GM12878 (cell line): ENCODE data around the gene NEK1. TPM values are rescaled to one million over a fixed set of nuclear protein-coding genes. Genes with fewer than 3 reads are reported as not detected.

Experiments used
- ATAC-seq: fragments of 200-7000 bp; cut with Tn5 transposase; 3 replicates; pipeline ENCODE4 v1.9.1; 2020; ENCODE audit warnings: mild to moderate bottlenecking, moderate library complexity
- BruUV-seq: library from RNA; stranded (reverse); fragments of 400-500 nt; replicated peaks from 2 replicates; lab custom pipeline; 2021; lab: Mats Ljungman, UMichigan
- CTCF ChIA-PET: fragments of 300-600 bp; sonication (Branson Sonifier 250); formaldehyde crosslinking; extraction: SDS; loops from one replicate; lab custom pipeline; 2021; ENCODE audit warnings: inconsistent platforms; lab: Yijun Ruan, JAX
- POLR2A ChIA-PET: fragments of 350-600 bp; formaldehyde crosslinking; extraction: SDS; loops from one replicate; lab custom pipeline; 2021; ENCODE audit warnings: inconsistent platforms; lab: Charles Lee
- RAD21 ChIA-PET: fragments of 300-600 bp; sonication (Branson Sonifier 250); formaldehyde crosslinking; loops from one replicate; lab custom pipeline; 2023; ENCODE audit warnings: antibody characterized with exemption; ENCODE audit not compliant: unreplicated experiment; lab: Charles Lee
- SMC1A ChIA-PET: fragments of 300-600 bp; sonication (Branson Sonifier 250); formaldehyde crosslinking; loops from one replicate; lab custom pipeline; 2023; ENCODE audit not compliant: unreplicated experiment, uncharacterized antibody; lab: Charles Lee
- DNase-seq: peaks from one replicate; pipeline ENCODE4 v3.0.0-alpha.2; 2011; ENCODE audit warnings: low read depth, low spot score
- FAIRE-seq: peaks from 3 replicates; lab custom pipeline; 2011; peaks lifted over from hg19 to GRCh38; lab: Jason Lieb, UNC
- H2AFZ ChIP-seq: 2 replicates; pipeline ENCODE4 v1.6.0; 2011; ENCODE audit warnings: low read depth, low read length, control low read depth; ENCODE audit not compliant: control insufficient read depth
- H3K27ac ChIP-seq: 2 replicates; pipeline ENCODE4 v1.5.1; 2011; ENCODE audit warnings: control low read depth; ENCODE audit not compliant: control insufficient read depth, insufficient read depth
- H3K27me3 ChIP-seq, 2 experiments: replicated peaks in 1 of 2; 2 replicates each; pipeline versions ENCODE4 v1.6.0 to v1.6.1; 2011; ENCODE audit warnings: low read length in 1 of 2; ENCODE audit not compliant: control insufficient read depth in 2 of 2, insufficient read depth in 2 of 2
- H3K36me3 ChIP-seq, 2 experiments: 2 replicates each; pipeline ENCODE4 v1.5.1; 2011; ENCODE audit warnings: low read length in 1 of 2; ENCODE audit not compliant: control insufficient read depth in 2 of 2, insufficient read depth in 2 of 2
- H3K4me1 ChIP-seq: 2 replicates; pipeline ENCODE4 v1.6.1; 2011; ENCODE audit warnings: mild to moderate bottlenecking, low read length, moderate library complexity, mixed read lengths; ENCODE audit not compliant: control insufficient read depth, insufficient read depth
- H3K4me2 ChIP-seq: 2 replicates; pipeline ENCODE4 v1.6.0; 2011; ENCODE audit warnings: control low read depth; ENCODE audit not compliant: control insufficient read depth, insufficient read depth
- H3K4me3 ChIP-seq: fragments of 200-600 bp; sonication (generic); 2 replicates; pipeline ENCODE4 v1.5.1; 2016
- H3K79me2 ChIP-seq: 2 replicates; pipeline ENCODE4 v1.6.0; 2011; ENCODE audit warnings: low read length; ENCODE audit not compliant: control insufficient read depth, insufficient read depth
- H3K9ac ChIP-seq: 2 replicates; pipeline ENCODE4 v1.8.0; 2011; ENCODE audit warnings: low read length, control low read depth, mixed read lengths; ENCODE audit not compliant: control insufficient read depth, insufficient read depth
- H3K9me3 ChIP-seq: replicated peaks from 3 replicates; pipeline ENCODE4 v1.5.1; 2011; ENCODE audit warnings: mild to moderate bottlenecking, low read length; ENCODE audit not compliant: control insufficient read depth, insufficient read depth
- H4K20me1 ChIP-seq: 2 replicates; pipeline ENCODE4 v1.6.0; 2011; ENCODE audit not compliant: control insufficient read depth, insufficient read depth
- BACH1 ChIP-seq: fragments of 450-650 bp; IDR thresholded peaks from 2 replicates; pipeline ENCODE4 v1.6.1; 2017; ENCODE audit warnings: mild to moderate bottlenecking, borderline replicate concordance
- CREB1 ChIP-seq: IDR thresholded peaks from 2 replicates; pipeline ENCODE4 v1.6.1; 2012; ENCODE audit warnings: low read depth, mild to moderate bottlenecking, inconsistent platforms
- EZH2 ChIP-seq: IDR thresholded peaks from 2 replicates; pipeline ENCODE4 v1.6.1; 2012; ENCODE audit warnings: low read depth, mild to moderate bottlenecking, control low read depth, inconsistent platforms, low read length, borderline replicate concordance; ENCODE audit not compliant: control insufficient read depth
- FOXM1 ChIP-seq: IDR thresholded peaks from 2 replicates; pipeline ENCODE4 v1.6.1; 2012; ENCODE audit warnings: low read depth, mild to moderate bottlenecking, inconsistent platforms, low read length, moderate library complexity
- KDM1A ChIP-seq: fragments of 200-600 bp; sonication (generic); IDR thresholded peaks from 2 replicates; pipeline ENCODE4 v1.6.1; 2016; ENCODE audit warnings: borderline replicate concordance
- MTA3 ChIP-seq: IDR thresholded peaks from 2 replicates; pipeline ENCODE4 v1.6.1; 2012; ENCODE audit warnings: low read length, inconsistent platforms, borderline replicate concordance
- in situ Hi-C: fragments of 300-500 bp; cut with MboI; formaldehyde crosslinking; loops from 9 replicates; pipeline ENCODE4 v1.14.3; 2018; ENCODE audit warnings: mixed read lengths
- intact Hi-C: fragments of 100-400 bp; cut with micrococcal nuclease; formaldehyde crosslinking; loops from one replicate; pipeline ENCODE4 v1.14.2; 2022; ENCODE audit not compliant: unreplicated experiment
- polyA plus RNA-seq, 11 experiments: library from polyadenylated mRNA; depleted of rRNA in 4 of 11; unstranded in 6 of 11; stranded (reverse) in 5 of 11; fragments of >200 nt; fragmentation: Nextera tagmentation in 4 of 11; fragmentation: Illumina TruSeq in 1 of 11; extraction: Ambion mirVana in 4 of 11; extraction: Trizol in 1 of 11; gene quantifications; 1 replicate in 1 of 11; 2 replicates in 10 of 11; pipeline versions ENCODE4 v1.2.1 to v1.2.3, GENCODE V29; 2011 to 2016; ENCODE audit warnings: inconsistent platforms in 2 of 11, missing spikeins in 2 of 11, low read depth in 1 of 11
- total RNA-seq, 4 experiments: library from RNA; depleted of rRNA in 3 of 4; stranded (reverse); fragments of >200 nt in 3 of 4; fragmentation: Illumina TruSeq in 1 of 4; extraction: Trizol in 1 of 4; gene quantifications; 2 replicates each; pipeline versions ENCODE4 v1.2.1 to v1.2.3, GENCODE V29; 2013 to 2021
- TF ChIP-seq, protein P1 (sequence below): fragments of 450-650 bp; IDR thresholded peaks from 2 replicates; pipeline ENCODE4 v1.6.1; 2017; ENCODE audit warnings: low read depth, mild to moderate bottlenecking, moderate library complexity
- TF ChIP-seq, protein P2 (sequence below): fragments of 450-650 bp; IDR thresholded peaks from 2 replicates; pipeline ENCODE4 v1.6.1; 2017; ENCODE audit warnings: mild to moderate bottlenecking, moderate library complexity
- TF ChIP-seq, protein P3 (sequence below): fragments of 150-350 bp; IDR thresholded peaks from 2 replicates; pipeline ENCODE4 v1.6.1; 2016; ENCODE audit warnings: low read depth, low read length
- TF ChIP-seq, protein P4 (sequence below): fragments of 450-650 bp; formaldehyde crosslinking; IDR thresholded peaks from 2 replicates; pipeline ENCODE4 v1.4.0; 2020; ENCODE audit warnings: mild to moderate bottlenecking, moderate library complexity

The NEK1 gene
- total and polyA plus RNA-seq, 10 of the 15 experiments (the other 5 are each of a cell fraction or from before 2014, with no cell fraction given): 4.9 to 16.1 (median 7.5) TPM

DNA sequence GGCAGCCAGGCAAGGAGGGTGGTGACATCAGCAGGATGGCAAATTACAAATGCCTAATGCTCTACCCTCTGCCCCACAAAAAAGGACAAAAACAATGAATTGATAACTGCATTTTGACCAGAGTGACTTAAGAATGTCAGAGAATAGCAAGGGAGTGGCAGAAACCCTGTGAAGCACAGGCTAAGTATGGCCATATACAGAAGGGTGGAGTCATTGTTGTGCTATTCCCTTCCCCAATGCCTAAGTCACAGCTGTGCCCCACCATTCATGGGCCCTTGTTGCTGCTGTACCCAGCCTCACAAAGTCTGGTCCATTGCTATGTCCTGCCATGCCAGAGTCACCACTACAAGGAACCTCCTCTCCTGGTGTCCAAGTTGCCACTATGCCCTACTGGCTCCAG is 123.1 kb downstream of the NEK1 start:
- ChIA-PET CTCF (interaction anchor here (1.0 to 5.6 kb wide), 5 partner anchors 219 to 566 kb away, joined by 3 to 60 read pairs (median 4); partner anchors contain the start of genes CBR4 and SH3RF1), RAD21 (interaction anchor here (0.7 to 2.2 kb wide), 7 partner anchors 63 to 573 kb away, joined by 3 to 7 read pairs (median 3); partner anchors contain the start of genes CBR4 and SH3RF1), SMC1A (interaction anchor here (0.7 to 6.0 kb wide), 5 partner anchors 239 to 567 kb away, joined by 3 to 53 read pairs (median 3); no protein-coding TSS in a partner anchor), POLR2A (no interaction called here)
- Histone ChIP-seq H3K36me3 (no peaks in the 10 kb centered on the region), H3K79me2 (no peaks in the 10 kb centered on the region), H3K27me3 (no peaks in the 10 kb centered on the region), H3K9me3 (no peaks in the 10 kb centered on the region; the same call in 1 of the 3 replicates), H3K27ac (no peak overlapping the region), H2AFZ (no peak overlapping the region), H3K4me2 (no peak overlapping the region), H4K20me1 (no peaks in the 10 kb centered on the region; the same call in 1 of the 2 replicates), H3K4me1 (0 out of 2 replicates have a peak, but pooled peaks cover 5% of the 10 kb centered on the region), H3K4me3 (no peak overlapping the region), H3K9ac (no peak overlapping the region)
- in situ Hi-C loops: loop anchor here (5.0 kb wide), 2 partner anchors 477 to 567 kb away; partner anchors contain the start of gene CBR4
- no TSS peak for BruUV-seq
- DNase-seq: no peak
- no peak for ATAC-seq
- no peak for FAIRE-seq
- intact Hi-C loops: loop anchor here (5.0 to 10.0 kb wide), 4 partner anchors 78 to 972 kb away; no protein-coding TSS in a partner anchor
- TF ChIP-seq, protein P1, sequence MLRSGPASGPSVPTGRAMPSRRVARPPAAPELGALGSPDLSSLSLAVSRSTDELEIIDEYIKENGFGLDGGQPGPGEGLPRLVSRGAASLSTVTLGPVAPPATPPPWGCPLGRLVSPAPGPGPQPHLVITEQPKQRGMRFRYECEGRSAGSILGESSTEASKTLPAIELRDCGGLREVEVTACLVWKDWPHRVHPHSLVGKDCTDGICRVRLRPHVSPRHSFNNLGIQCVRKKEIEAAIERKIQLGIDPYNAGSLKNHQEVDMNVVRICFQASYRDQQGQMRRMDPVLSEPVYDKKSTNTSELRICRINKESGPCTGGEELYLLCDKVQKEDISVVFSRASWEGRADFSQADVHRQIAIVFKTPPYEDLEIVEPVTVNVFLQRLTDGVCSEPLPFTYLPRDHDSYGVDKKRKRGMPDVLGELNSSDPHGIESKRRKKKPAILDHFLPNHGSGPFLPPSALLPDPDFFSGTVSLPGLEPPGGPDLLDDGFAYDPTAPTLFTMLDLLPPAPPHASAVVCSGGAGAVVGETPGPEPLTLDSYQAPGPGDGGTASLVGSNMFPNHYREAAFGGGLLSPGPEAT: no peak
- TF ChIP-seq KDM1A (no peak), FOXM1 (no peak), MTA3 (no peak), BACH1 (no peak), EZH2 (no peak), CREB1 (no peak)
- TF ChIP-seq, protein P2, sequence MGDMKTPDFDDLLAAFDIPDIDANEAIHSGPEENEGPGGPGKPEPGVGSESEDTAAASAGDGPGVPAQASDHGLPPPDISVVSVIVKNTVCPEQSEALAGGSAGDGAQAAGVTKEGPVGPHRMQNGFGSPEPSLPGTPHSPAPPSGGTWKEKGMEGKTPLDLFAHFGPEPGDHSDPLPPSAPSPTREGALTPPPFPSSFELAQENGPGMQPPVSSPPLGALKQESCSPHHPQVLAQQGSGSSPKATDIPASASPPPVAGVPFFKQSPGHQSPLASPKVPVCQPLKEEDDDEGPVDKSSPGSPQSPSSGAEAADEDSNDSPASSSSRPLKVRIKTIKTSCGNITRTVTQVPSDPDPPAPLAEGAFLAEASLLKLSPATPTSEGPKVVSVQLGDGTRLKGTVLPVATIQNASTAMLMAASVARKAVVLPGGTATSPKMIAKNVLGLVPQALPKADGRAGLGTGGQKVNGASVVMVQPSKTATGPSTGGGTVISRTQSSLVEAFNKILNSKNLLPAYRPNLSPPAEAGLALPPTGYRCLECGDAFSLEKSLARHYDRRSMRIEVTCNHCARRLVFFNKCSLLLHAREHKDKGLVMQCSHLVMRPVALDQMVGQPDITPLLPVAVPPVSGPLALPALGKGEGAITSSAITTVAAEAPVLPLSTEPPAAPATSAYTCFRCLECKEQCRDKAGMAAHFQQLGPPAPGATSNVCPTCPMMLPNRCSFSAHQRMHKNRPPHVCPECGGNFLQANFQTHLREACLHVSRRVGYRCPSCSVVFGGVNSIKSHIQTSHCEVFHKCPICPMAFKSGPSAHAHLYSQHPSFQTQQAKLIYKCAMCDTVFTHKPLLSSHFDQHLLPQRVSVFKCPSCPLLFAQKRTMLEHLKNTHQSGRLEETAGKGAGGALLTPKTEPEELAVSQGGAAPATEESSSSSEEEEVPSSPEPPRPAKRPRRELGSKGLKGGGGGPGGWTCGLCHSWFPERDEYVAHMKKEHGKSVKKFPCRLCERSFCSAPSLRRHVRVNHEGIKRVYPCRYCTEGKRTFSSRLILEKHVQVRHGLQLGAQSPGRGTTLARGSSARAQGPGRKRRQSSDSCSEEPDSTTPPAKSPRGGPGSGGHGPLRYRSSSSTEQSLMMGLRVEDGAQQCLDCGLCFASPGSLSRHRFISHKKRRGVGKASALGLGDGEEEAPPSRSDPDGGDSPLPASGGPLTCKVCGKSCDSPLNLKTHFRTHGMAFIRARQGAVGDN: no peak
- TF ChIP-seq, protein P3, sequence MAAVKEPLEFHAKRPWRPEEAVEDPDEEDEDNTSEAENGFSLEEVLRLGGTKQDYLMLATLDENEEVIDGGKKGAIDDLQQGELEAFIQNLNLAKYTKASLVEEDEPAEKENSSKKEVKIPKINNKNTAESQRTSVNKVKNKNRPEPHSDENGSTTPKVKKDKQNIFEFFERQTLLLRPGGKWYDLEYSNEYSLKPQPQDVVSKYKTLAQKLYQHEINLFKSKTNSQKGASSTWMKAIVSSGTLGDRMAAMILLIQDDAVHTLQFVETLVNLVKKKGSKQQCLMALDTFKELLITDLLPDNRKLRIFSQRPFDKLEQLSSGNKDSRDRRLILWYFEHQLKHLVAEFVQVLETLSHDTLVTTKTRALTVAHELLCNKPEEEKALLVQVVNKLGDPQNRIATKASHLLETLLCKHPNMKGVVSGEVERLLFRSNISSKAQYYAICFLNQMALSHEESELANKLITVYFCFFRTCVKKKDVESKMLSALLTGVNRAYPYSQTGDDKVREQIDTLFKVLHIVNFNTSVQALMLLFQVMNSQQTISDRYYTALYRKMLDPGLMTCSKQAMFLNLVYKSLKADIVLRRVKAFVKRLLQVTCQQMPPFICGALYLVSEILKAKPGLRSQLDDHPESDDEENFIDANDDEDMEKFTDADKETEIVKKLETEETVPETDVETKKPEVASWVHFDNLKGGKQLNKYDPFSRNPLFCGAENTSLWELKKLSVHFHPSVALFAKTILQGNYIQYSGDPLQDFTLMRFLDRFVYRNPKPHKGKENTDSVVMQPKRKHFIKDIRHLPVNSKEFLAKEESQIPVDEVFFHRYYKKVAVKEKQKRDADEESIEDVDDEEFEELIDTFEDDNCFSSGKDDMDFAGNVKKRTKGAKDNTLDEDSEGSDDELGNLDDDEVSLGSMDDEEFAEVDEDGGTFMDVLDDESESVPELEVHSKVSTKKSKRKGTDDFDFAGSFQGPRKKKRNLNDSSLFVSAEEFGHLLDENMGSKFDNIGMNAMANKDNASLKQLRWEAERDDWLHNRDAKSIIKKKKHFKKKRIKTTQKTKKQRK: no peak
- TF ChIP-seq, protein P4, sequence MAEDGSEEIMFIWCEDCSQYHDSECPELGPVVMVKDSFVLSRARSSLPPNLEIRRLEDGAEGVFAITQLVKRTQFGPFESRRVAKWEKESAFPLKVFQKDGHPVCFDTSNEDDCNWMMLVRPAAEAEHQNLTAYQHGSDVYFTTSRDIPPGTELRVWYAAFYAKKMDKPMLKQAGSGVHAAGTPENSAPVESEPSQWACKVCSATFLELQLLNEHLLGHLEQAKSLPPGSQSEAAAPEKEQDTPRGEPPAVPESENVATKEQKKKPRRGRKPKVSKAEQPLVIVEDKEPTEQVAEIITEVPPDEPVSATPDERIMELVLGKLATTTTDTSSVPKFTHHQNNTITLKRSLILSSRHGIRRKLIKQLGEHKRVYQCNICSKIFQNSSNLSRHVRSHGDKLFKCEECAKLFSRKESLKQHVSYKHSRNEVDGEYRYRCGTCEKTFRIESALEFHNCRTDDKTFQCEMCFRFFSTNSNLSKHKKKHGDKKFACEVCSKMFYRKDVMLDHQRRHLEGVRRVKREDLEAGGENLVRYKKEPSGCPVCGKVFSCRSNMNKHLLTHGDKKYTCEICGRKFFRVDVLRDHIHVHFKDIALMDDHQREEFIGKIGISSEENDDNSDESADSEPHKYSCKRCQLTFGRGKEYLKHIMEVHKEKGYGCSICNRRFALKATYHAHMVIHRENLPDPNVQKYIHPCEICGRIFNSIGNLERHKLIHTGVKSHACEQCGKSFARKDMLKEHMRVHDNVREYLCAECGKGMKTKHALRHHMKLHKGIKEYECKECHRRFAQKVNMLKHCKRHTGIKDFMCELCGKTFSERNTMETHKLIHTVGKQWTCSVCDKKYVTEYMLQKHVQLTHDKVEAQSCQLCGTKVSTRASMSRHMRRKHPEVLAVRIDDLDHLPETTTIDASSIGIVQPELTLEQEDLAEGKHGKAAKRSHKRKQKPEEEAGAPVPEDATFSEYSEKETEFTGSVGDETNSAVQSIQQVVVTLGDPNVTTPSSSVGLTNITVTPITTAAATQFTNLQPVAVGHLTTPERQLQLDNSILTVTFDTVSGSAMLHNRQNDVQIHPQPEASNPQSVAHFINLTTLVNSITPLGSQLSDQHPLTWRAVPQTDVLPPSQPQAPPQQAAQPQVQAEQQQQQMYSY: no peak
